Neutrophil (primary cell): ENCODE data around the gene HPSE2.
"Not testable (repeated sequence)": the region's sequence is repeated elsewhere in the genome, so short reads cannot be mapped to it uniquely, and the experiment has no call there.

ENCODE experiments used
- H3K27ac ChIP-seq: fragments of 200-600 bp; sonication (generic); 2 replicates; pipeline ENCODE4 v1.5.1; 2016; ENCODE audit warnings: mild to moderate bottlenecking, moderate library complexity
- H3K27me3 ChIP-seq: fragments of 200-600 bp; sonication (generic); 2 replicates; pipeline ENCODE4 v1.6.0; 2016; ENCODE audit warnings: mild to moderate bottlenecking
- H3K36me3 ChIP-seq: fragments of 200-600 bp; sonication (generic); 2 replicates; pipeline ENCODE4 v1.5.1; 2017
- H3K4me1 ChIP-seq, 2 experiments: fragments of 200-600 bp in 1 of 2; sonication (generic) in 1 of 2; 1 replicate in 1 of 2; 2 replicates in 1 of 2; pipeline versions ENCODE4 v1.5.1 to v1.6.1; 2013 to 2016; ENCODE audit warnings: low read depth in 1 of 2, low read length in 1 of 2, mild to moderate bottlenecking in 1 of 2, moderate library complexity in 1 of 2; ENCODE audit not compliant: control insufficient read depth in 1 of 2, insufficient read depth in 1 of 2
- H3K4me3 ChIP-seq, 2 experiments: fragments of 200-600 bp in 1 of 2; sonication (generic) in 1 of 2; 1 replicate in 1 of 2; 2 replicates in 1 of 2; pipeline ENCODE4 v1.5.1; 2013 to 2016; ENCODE audit warnings: low read depth in 1 of 2, low read length in 1 of 2, mild to moderate bottlenecking in 1 of 2, moderate library complexity in 1 of 2
- H3K9me3 ChIP-seq: fragments of 200-600 bp; sonication (generic); 2 replicates; pipeline ENCODE4 v1.5.1; 2016
- CTCF ChIP-seq: fragments of 200-600 bp; sonication (generic); IDR thresholded peaks from 2 replicates; pipeline ENCODE4 v1.5.1; 2016; ENCODE audit warnings: antibody characterized with exemption

The HPSE2 gene

DNA sequence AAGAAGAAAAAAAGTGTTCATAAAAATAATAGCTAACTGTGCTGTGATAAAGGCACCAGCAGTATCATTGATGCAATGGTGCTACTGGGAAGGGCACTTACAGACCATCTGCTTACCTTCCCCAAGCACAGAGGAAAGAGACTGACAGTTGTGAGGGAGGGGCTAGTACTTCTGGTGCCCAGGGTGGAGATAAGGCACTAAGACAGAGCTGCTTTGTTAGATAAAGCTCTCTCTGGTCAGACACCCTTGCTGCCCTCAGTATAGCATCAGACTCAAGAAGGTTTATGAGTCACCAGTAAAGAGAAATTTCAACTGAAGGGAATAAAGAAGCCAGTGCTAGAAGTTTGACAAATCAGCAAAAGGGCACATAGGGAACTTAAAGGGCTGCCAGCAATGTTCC is 325.6 kb downstream of the HPSE2 start:
- Histone ChIP-seq H3K27ac (no peak overlapping the region), H3K27me3 (no peaks in the 10 kb centered on the region), H3K4me1 (no peaks in the 10 kb centered on the region), H3K36me3 (no peaks in the 10 kb centered on the region), H3K9me3 (no peaks in the 10 kb centered on the region), H3K4me3 (no peak overlapping the region)
- no peak for TF ChIP-seq CTCF

- H3K4me3 ChIP-seq = no peak overlapping the region
- H3K36me3 ChIP-seq = no peaks in the 10 kb centered on the region
- H3K27me3 ChIP-seq = no peaks in the 10 kb centered on the region
- H3K27ac ChIP-seq = no peak overlapping the region
- no peaks in the 10 kb centered on the region for H3K9me3 ChIP-seq
- no peaks in the 10 kb centered on the region for H3K4me1 ChIP-seq
- no peak for TF ChIP-seq CTCF
Measured at GRCh38 chr10:98908868-98909267, 326.8 kb downstream of the HPSE2 start.

DNA sequence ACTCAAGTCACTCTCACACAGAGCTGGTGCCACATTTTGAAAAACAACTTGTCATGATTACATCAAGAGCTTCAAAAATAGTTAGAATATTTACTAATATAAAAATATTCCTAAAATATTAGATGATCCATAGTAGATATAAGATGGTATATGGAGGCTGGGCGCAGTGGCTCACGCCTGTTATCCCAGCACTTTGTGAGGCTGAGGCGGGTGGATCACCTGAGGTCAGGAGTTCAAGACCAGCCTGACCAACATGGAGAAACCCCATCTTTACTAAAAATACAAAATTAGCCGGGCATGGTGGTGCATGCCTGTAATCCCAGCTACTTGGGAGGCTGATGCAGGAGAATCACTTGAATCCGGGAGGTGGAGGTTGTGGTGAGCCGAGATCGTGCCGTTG is 327.4 kb downstream of the HPSE2 start:
- not testable (repeated sequence) for H3K4me1 ChIP-seq, H3K36me3 ChIP-seq, H3K9me3 ChIP-seq, H3K4me3 ChIP-seq, H3K27ac ChIP-seq, H3K27me3 ChIP-seq

DNA sequence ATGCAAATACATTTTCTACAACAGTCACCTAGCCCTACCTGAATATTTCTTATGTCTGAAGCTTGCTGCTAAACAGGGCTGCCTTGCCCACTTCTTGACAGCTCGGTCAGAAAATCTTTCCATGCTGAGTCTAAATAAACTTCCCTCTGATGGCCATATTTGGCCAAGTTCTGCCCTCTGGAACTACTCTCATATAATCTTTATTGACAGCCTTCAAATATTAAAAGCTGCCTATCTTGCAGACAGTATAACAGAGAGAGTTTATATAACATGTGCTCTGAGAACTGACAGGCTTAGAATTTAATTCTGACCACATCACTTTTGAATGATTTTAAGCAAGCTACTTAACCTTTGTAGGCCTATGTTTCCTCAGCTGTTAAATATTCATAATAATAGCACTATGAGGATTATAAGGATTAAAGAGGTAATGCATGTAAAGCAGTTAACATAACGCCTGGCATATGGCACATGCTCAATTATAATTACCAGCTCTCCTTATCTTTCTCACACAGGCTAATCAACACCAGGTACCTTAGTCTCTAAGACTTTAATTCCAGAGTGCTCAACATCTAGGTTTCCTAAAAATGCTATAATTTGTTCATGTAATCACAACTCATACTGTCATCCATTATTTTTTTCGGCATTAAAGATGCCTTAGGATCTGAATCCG is 334.1 kb downstream of the HPSE2 start:
- Histone ChIP-seq H3K4me3 (no peak overlapping the region), H3K4me1 (no peaks in the 10 kb centered on the region), H3K9me3 (no peaks in the 10 kb centered on the region), H3K36me3 (no peaks in the 10 kb centered on the region), H3K27ac (no peak overlapping the region), H3K27me3 (no peaks in the 10 kb centered on the region)
- no peak for TF ChIP-seq CTCF

DNA sequence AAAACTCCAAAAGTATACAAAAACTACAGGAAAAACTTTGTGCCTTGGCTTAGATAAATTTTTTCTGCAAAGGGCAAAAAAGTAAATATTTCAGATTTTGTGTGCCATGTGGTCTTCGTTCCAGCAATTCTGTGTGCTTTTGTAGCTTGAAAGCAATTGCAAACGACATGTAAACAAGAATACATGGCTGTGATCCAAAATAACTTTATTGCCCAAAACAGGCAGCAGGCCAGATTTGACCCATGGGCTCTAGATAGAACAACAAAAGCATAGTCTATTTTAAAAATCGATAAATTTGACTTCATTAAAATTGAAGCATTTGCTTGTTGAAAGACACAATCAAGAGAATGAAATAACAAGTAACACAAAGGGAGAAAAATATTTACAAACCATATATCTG is 336.6 kb downstream of the HPSE2 start:
- TF ChIP-seq CTCF = no peak
- no peaks in the 10 kb centered on the region for H3K27me3 ChIP-seq
- no peaks in the 10 kb centered on the region for H3K36me3 ChIP-seq
- H3K4me1 ChIP-seq = no peaks in the 10 kb centered on the region
- H3K4me3 ChIP-seq = no peak overlapping the region
- H3K27ac ChIP-seq = no peak overlapping the region
- no peaks in the 10 kb centered on the region for H3K9me3 ChIP-seq

DNA sequence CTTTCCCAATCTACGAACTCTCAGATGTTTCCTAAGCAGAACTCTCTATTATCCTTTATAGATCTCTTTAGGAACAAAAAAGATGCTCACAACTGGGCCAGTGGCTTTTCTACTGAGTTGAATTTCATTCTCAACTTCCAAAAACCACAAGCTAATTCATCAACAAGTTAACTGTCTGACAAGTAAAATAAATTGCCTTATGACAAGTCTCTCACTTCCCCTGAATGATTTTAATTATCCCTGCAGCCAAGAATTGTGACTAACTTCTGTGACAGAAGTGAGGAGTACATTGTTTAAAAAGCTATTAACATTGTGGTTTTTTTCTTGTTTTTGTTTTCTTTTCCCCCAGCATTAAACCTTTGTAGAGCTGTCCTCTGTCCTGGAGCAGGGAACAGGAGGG is 343.1 kb downstream of the HPSE2 start:
- Histone ChIP-seq H3K36me3 (no peaks in the 10 kb centered on the region), H3K27ac (no peak overlapping the region)
- TF ChIP-seq CTCF = no peak

More for the DNA sequence above, 343.1 kb downstream of the HPSE2 start:
- Histone ChIP-seq H3K4me1 (no peaks in the 10 kb centered on the region), H3K9me3 (no peaks in the 10 kb centered on the region), H3K27me3 (no peaks in the 10 kb centered on the region), H3K4me3 (no peak overlapping the region)
